NOMO-1 treated with dmso at 0.1 percent for 144 hours (cell line): ENCODE results near the gene CD7.

Experiments used
- DNase-seq: peaks from one replicate; lab custom pipeline; 2025; ENCODE audit not compliant: unreplicated experiment; lab: John Stamatoyannopoulos, UW

Gene CD7

DNA sequence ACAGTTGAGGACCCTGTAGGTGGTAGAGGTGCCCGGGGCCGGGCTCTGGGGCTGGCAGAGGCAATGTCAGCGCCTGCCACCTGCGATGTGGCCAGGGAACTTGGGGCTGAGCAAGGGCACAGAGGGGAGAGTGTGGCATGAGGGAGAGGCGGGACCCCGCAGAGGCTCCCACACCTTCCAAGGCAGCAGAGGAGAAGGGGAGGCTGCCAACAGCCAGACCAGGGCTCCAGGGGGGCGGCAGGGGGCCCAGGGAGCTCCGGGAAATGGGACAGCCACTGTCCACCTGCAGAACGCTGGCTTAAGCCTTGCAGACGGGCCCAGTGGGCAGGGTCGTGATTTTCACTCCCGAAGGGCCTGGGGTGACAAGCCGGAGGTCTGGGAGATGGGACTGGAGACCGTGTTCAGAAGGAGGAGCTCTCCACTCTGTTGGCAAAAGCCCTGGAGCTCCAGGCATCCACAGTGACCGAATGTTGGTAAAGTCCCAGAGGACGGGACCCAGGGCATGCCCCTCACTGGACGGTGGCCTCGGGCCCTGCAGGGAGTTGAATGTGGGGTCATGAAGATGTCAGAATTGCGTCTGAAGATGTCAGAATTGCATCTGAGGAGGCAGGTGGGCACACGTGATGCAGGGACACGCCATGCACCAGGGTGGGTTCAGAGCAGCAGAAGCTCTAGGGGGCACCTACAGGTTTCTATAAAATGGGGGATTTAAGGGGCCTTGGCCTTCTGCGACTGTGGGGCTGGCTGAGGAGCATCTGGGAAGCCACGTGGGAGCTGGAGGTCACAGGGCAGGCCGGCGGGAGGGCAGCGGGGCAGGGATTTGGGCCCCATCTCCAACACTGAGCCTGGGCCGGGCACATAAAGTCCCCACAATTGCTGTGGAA lies 18.6 kb downstream of the CD7 start:
- no peak for DNase-seq

DNA sequence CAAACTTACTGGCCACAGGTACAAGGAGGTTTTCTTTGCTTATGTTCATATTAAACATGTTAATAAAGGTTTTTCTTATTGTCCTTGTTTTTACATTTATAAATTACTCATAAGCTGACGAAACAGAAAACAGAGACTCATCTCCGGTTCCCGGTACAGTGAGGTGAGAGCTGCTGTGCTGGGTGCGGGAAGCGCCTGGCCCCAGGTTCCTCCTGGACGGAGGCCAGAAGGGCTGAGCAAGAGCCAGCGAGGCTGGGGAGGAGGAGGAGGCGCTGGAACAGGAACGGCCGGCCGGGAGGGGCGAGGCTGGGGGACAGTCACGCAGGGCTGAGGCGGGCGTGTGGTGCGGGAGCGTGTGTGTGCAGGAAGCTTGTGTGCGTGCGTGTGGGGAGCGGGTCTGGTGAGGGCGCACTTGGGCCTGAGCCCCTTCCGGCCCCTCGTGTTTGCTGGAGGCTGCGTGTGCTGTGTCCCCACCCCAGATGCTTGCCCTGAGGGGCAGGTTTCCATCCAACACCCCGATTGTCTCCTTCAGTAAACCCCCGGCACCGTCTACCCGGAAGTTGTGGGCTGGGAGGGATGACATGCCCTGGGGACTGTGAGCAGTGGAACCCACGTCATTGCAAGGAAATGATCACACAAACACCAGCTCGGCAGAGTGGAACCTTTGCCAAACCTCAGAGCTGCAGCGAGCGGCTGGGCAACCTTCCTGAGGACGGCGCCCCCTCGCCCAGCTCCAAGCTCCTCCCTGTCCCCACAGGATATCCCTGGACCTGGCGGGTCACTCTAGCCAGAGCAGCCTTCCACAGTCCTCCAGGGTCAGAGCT lies 19.5 kb downstream of the CD7 start:
- DNase-seq = peak; percentile 80

DNA sequence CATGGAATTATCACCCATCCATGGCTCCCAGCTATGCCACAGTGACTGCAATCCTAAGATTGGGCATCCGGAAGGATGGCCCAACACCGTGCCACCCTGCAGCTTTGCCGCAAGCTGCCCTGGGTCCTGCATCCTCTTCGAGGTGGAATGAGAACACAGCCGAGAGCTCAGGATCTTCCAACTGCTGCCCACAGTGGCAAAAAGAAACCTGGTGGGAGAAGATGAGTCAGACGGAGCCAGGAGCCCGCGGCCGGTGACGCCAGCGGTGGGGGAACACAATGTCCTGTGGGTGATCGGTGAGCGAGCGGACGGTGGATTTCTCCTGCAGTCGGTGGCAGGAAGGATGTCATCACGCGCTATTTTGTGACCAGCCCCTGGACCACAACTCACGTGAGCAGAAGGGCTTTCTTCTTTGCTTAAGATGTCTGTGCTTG lies 20.1 kb downstream of the CD7 start:
- DNase-seq = peak; percentile 44

DNA sequence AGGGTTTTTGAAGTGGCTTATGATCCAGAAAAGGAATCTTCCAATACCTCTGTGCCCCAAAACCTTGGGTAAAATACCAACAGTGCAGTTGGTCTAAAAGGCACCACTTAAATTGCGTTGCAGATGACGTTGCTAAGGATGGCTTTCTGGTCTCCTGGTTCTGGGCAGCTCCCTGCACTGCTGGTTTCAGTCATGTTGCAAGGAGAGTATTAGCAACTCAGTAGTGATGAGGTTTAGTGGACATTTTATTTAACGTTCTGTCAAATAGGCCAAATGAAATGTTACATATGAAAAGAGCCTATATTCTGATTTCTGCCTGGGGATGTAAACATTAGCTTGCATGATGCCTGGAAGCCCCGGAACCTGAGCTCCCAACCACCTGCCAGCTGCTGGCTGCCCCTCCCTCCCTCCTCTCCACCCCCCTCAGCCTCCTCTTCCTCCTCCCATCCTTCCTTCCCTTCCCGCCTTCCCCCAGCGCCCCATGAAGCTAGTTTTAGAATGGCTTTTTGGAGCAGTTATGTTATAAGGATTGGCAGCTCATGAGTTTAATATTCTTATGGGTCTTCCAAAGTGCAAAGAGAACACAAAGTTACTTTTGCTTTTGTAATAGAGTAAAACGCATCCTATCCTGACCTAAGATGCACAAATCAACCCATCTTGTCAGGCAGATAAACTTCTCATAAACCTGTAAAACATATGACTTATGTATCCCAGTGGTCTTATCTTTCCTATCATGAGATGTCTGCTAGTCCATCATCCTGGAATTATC lies 20.7 kb downstream of the CD7 start:
- DNase-seq = no peak

DNA sequence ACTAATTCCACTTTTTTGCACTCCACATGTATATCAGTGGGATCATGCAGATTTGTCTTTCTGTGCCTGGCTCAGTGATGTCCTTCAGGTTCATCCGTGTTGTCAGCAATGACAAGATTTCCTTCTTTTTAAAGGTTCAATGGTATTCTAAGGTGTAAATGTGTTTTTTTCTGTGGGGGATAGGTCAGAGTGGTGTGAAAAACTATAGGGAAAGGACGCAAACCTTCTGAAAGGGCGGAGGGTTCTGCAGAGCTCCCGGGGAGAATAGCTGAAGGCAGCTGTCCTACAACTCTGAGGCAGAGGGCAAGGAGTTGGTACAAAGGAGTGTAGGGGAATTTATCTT lies 22.0 kb downstream of the CD7 start:
- no peak for DNase-seq

DNA sequence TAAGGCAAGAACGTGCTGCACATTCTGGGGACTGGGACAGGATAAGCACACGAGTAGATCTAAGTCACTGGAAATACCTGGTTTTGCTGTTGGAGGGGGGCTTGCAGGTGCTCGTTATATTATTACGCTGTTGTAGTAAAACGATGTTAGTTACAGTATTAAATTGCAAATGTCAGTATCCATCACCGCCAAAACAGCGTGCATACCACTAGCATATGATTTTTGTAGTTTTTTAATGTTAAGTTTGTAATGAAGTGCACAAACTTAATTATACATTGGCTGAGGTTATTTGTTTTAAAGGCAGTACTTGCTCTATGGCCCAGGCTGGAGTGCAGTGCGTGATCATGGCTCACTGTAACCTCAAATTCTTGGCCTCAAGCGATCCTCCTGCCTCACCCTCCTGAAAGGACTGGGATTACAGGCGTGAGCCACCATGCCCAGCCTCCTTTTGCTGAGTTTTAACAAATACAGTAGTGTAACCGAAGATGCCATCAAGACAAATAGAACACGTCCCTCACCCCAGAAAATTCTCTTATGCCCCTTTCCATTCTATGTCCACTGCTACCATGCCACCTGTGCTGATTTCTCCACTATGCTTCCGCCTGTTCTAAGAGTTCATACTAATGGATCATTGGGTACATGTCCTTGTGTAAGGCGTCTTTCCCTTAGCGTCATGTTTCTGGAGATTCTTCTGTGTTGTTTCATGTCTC lies 23.2 kb downstream of the CD7 start:
- DNase-seq = no peak

DNA sequence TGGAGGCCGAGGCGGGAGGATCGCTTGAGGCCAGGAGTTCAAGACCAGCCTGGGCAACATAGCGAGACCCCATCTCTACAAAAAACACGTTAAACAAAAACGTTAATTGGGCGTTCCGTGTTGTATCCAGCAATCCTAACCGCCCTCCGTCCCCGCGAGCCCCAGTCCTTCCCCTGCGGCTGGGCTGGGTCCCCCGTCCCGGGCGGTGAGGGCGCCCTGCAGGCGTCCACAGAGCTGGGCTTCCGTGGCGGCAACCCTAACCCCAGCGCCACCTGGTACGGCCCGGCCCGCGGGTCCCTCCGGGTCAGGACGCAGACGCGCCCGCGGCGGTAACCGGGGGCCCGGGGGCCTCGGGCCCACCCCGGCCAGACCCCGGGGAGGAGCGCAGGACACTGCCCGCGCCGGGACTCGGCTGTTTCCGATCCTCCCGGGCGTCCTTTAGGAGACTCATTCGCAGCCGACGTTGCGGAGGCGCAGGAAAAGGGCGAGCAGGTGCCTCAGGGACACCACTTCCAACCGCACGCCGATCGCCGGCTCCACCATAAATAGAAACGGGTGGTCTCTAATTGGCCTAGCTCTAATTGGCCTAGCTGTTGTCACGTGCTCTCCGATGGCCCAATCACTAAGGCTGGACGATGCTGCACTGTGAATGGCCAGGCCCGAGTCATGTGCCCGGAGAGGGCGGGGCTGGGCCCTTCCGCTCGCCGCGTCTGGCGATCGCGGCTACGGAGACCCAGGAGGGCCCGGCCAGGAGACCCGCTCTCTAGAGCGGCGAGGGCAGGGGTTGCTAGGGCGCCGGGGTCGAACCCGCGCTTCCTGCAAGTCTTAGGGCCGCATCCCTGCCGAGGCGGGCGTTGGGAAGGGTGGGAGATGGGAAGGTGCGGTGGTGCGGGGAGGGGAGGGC lies 24.9 kb downstream of the CD7 start:
- DNase-seq = peak; percentile 99

DNA sequence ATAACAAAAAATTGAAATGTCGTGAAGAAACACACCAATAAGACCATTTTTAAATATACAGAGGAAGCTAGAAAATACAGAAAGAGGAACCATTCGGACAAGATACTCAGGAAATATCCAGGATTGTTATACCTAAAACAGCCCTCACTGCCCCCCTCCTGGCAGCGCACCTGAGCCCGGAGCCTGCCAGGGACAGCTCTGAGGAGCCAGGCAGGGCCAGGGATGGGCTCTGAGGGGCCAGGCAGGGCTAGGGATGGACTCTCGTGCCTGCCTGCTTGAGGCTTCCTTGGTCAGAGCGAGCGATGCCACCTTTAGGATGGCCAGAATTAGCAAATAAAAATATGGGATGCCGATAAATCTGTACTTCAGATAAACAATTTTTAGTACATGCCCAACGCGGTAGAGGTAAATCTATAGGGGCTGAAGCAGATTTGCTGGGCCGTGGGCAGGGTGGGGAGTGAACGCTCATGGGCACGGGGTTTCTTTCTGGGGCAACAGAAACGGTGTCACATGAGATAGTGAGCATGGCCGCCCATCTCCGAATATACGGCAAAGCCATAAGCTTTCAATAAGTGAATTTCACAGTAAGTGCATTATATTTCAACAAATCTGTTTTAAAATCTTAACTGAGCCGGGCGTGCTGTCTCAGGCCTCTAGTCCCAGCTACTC lies 25.7 kb downstream of the CD7 start:
- no peak for DNase-seq

DNA sequence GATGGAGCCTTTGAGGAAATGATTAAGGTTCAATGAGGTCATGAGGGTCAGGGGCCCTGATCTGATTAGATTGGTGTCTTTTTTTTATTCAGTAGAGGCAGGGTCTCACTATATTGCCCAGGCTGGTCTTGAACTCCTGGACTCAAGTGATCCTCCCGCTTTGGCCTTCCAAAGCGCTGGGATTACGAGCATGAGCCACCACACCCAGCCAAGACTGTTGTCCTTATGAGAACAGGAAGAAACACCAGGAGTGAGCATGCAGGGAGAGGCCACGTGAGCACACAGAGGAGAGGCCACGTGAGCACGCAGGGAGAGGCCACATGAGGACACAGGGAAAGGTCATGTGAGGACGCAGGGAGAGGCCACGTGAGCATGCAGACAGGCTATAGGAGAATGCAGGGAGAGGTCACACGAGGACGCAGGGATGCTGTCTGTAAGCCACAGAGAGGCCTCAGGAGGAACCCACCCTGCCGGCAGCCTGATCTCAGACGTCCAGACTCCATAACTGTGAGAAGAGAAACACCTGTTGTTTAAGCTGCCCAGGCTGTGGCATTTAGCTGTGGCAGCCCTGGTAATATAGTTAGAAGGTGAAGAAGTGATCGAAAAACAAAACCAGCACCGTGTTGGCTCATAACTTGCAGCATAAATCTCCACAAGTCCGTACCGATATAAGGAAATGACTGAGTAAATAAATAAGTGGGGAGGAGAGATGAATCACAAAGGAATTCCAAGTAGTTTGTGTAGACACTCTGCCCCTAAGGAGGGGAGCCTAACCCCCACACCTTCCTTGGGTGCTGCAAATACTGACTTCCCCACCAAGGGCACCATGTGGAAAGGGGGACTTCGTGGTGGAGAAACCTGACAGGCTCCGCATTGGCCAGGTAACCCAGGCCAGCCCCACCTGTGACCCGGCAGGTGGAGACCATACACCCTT lies 29.3 kb downstream of the CD7 start:
- peak; percentile 72 for DNase-seq

DNA sequence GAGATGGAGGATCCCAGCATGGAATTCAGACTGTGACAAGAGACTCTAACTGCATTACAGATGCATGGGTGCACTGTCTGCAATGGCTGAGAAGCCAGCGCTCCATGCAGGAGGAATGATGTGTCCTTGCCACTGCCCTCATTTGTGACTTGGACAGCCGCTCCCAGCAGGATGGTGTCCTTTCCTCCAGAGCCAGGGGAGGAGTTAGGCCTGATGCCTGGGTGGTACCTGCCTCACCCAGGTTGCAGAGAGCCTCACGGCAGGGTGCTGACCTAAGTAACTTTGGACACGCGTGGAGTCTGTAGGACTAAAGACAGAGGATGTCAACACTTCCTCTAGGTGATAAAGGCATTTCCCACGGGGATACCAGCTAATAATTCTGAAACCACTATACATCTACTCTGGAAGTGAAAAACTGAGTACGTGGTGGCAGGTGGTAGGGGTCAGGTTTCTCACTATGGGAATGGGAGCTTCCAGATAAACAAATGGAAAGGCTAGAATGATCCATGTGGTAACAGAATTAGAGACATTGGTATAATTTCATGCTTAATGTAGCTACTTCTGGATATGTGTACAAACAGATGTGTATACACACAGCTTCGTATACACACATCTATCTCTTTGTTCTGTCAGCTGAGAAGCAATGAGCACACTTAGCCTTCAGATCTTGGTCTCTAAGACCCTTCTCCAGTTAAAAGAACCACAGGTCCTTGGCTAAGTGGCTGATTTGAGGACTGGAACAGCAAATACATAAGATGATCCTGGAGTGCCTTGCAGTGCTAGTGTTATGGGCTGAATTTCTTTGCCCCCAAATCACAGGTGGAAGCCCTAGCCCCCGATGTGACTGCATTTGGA lies 30.2 kb downstream of the CD7 start:
- DNase-seq = no peak

DNA sequence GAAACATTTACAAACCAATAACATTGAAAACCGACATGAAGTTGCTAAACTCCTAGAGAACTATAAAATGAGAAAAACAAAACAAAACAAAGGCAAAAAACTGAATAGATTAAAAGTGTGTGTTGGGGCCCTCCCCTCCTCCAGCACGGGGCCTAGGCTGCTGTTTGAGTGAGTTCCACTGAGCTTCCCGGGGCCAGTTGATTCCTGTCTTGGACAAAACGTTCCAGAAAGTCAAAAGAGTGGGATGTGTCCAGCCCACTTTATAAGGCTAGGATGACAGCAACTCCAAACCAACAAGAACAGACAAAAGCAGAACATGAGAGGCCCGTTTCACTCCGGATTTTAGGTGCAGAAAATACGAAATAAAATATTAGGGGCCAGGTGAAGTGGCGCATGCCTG lies 32.3 kb downstream of the CD7 start:
- DNase-seq = no peak

DNA sequence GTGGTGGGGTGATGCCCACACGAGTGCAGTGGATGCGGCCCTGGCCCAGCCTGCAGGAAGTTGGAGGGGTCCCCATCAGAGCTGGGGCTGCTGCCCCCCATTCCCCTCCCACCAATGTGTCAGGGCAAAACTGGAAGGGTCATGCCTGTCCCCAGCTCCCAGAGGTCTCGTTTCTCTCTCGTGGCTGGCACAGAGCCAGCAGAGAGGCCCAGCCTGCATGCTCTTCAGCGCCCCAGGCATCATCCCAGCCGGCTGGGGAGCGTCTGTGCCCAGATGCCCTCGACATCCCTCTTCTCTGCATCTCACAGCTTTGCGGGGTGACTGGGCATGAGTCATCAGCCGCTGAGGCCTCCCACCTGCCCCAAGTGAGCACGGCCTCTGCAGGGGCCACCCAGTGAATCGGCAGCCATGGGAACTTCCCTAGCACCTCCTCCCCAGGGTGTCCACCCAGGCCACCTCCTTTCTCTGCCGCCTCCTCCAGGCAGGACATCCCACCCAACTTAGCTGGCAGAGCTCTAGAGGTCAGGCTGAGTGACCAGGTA lies 34.1 kb downstream of the CD7 start:
- DNase-seq = no peak

DNA sequence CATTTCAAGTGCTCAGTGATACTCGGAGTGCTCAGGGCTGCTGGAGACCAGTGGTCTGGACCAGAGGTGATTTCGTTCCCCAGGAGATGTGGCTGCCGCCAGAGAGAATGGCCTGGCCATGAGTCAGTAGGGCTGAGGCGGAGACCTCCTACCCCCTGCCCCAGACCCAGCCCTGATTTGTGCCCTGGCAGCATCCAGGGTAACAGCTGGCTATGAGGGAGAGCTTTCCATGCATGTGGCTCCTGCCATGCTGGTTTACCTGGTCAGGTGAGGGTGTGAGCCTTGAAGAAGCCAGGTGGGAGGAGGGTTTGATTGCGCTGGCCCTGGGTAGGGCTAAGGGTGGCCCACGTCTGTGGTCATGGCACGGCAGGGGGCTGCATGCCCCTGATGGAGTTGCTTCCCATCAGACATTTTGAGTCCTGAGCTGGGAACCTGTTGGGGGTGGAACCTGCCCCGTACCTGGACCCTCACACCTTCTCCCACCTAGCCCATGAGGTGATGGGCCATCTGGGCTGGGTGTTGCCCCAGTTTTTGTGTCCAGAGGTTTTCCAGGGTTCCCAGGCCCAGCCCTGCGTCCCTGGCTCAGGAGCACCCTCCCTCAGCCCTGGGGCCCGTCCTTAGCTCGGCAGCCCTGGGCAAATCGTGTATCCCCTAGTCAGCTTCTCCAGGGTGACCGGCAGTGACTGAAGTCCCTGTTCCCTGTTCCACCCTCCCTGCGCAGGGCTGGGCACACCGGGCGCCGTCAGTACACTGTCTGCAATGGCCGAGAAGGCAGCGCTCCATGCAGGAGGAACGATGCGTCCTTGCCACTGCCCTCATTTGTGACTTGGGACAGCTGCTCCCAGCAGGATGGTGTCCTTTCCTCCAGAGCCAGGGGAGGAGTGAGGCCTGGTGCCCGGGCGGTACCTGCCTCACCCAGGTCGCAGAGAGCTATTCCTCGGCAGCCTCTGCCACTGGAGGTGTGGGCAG lies 34.9 kb downstream of the CD7 start:
- DNase-seq = no peak

DNA sequence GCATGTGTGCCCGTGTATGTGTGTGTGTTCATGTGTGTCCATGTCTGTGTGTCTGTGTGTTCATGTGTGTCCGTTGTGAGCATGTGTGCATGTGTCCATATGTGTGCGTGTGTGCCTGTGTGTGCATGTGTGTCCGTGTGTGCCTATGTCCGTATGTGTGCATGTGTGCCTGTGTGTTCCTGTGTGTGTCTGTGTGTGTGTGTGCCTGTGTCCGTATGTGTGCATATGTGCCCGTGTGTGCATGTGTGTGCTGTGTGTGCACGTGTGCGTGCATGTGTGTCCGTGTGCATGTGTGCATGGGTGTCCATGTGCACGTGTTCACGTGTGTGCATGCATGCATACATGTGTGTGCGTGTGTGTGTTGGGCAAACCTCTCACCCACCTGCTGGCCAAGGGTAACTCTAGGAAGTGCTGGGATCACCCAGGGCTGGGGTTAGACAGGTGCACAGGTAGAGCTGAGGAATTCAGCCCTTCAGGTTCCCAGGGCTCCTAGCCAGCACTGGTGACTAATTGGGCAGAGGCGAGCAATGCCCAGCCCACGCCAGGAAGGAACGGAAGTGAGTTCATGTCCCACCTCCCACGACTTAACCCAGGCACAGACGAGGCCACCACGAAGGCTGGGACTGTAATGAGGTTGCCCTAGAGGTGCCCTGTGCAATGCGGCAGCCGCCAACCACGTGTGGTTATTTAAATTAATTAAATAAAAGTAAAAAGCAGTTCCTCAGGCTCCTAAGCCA lies 35.7 kb downstream of the CD7 start:
- no peak for DNase-seq

DNA sequence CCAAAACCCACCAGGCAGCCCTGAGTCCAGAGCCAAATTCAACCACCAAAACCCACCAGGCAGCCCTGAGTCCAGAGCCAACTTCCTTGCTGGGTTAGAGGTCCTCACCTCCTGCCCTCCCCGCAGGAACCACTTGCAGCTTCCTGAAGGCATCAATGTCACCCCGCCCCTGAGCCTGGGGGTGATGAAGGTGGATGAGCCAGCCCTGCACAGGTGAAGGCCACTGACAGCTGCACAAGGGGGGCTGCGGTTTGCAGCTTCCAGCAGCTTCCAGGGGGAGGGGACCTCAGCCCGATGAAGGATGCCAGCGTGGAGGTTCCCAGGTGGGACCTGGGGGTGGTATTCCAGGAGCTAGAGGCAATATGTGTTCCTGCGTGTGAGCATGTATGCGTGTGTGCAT lies 36.3 kb downstream of the CD7 start:
- DNase-seq = no peak
